HEK293T (cell line): ENCODE results near the gene CNIH3.

Experiments used
- ARNT ChIP-seq: fragments of 450-650 bp; IDR thresholded peaks from 2 replicates; pipeline ENCODE4 v1.6.1; 2017; ENCODE audit warnings: mild to moderate bottlenecking
- BHLHE40 ChIP-seq: fragments of 450-650 bp; IDR thresholded peaks from 2 replicates; pipeline ENCODE4 v1.6.1; 2016; ENCODE audit warnings: mild to moderate bottlenecking, moderate library complexity, borderline replicate concordance
- CTBP1 ChIP-seq: fragments of 450-650 bp; IDR thresholded peaks from 2 replicates; pipeline ENCODE4 v1.6.1; 2016; ENCODE audit warnings: borderline replicate concordance
- ELF4 ChIP-seq: fragments of 450-650 bp; IDR thresholded peaks from 2 replicates; pipeline ENCODE4 v1.6.1; 2017; ENCODE audit warnings: antibody characterized with exemption
- FOXA1 ChIP-seq: fragments of 450-650 bp; IDR thresholded peaks from 2 replicates; pipeline ENCODE4 v1.6.1; 2016; ENCODE audit warnings: mild to moderate bottlenecking
- FOXK2 ChIP-seq: fragments of 450-650 bp; IDR thresholded peaks from 2 replicates; pipeline ENCODE4 v1.6.1; 2016; ENCODE audit warnings: mild to moderate bottlenecking
- FOXM1 ChIP-seq: fragments of 450-650 bp; IDR thresholded peaks from 2 replicates; pipeline ENCODE4 v1.6.1; 2017; ENCODE audit warnings: mild to moderate bottlenecking, borderline replicate concordance
- HDGF ChIP-seq: fragments of 450-650 bp; IDR thresholded peaks from 2 replicates; pipeline ENCODE4 v1.6.1; 2017; ENCODE audit warnings: antibody characterized with exemption, borderline replicate concordance
- LEF1 ChIP-seq: fragments of 450-650 bp; IDR thresholded peaks from 2 replicates; pipeline ENCODE4 v1.6.1; 2017; ENCODE audit warnings: mild to moderate bottlenecking, borderline replicate concordance
- NFRKB ChIP-seq: fragments of 450-650 bp; IDR thresholded peaks from 2 replicates; pipeline ENCODE4 v1.6.1; 2016; ENCODE audit warnings: mild to moderate bottlenecking, moderate library complexity
- SP1 ChIP-seq: fragments of 450-650 bp; IDR thresholded peaks from 2 replicates; pipeline ENCODE4 v1.6.1; 2017
- SUZ12 ChIP-seq: fragments of 450-650 bp; IDR thresholded peaks from 2 replicates; pipeline ENCODE4 v1.6.1; 2016; ENCODE audit warnings: mild to moderate bottlenecking
- ZNF384 ChIP-seq: fragments of 450-650 bp; IDR thresholded peaks from 2 replicates; pipeline ENCODE4 v1.6.1; 2016
- TF ChIP-seq, protein P1 (sequence below): fragments of 450-650 bp; IDR thresholded peaks from 2 replicates; pipeline ENCODE4 v1.6.1; 2016

DNA sequence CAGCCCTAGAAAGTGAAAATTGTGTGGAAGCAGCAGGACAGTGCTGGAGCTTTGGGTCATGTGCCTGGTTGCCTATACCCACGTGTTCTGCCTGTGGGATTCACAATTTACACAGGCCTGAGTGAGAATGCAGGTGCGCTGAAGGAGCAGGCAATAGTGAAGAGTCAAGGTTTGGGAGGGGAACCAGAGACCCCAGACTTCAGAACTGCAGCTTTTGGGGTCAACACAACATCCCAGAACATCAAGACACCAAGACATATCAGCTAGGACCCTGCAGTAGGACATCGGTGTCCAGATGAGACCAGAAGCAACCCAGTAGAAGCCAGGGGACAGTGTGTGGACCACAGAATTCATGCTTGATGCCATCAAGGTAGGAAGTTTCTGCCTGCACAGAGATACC, 29.1 kb upstream of the CNIH3 start:
- TF ChIP-seq, protein P1, sequence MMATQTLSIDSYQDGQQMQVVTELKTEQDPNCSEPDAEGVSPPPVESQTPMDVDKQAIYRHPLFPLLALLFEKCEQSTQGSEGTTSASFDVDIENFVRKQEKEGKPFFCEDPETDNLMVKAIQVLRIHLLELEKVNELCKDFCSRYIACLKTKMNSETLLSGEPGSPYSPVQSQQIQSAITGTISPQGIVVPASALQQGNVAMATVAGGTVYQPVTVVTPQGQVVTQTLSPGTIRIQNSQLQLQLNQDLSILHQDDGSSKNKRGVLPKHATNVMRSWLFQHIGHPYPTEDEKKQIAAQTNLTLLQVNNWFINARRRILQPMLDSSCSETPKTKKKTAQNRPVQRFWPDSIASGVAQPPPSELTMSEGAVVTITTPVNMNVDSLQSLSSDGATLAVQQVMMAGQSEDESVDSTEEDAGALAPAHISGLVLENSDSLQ, result no peak
- TF ChIP-seq FOXK2 (no peak), FOXM1 (no peak), NFRKB (no peak), HDGF (no peak), LEF1 (no peak), FOXA1 (no peak), CTBP1 (no peak), SP1 (no peak), BHLHE40 (no peak), ELF4 (no peak), SUZ12 (no peak), ARNT (no peak), ZNF384 (no peak)
